Measurements from ENCODE around the gene MED27.

Gene MED27

DNA sequence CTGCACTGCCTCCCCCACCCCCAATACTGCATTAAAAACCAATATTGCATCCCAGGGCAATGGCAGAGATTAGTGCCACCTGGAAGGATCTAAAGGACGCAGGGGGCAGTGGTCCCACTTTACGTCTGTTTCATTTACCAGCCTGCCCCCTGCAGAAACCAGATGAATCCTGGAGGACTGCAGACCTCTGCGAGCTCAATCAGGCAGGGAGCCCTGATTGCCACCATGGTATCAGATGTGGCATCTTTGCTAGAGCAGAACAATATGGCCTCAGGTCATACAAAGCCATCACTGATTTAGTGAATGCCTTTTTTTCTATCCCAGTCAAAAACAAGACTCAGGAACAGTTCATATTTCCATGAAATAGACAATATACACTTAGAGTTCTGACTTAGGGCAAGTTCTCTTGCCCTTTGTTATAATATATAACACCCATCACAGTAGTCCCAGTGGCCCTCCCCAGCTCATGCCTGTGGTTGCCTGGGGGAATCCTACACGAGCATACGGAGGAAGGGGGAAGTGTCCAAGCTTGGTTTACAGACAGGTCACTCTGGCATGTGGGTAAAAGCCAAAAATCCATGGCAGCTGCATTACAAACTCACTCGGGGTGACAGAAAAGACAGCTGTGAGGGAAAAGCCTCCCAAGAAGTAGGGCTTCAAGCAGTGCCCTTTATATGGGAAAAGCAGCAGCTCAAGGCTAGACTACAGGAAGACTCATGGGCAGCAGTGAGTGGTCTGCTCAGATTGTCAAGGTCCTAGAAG lies 85.1 kb downstream of the MED27 start:
- DNase-seq = no peak

GRCh38 chr9:131992906-131993657 lies 86.6 kb downstream of the MED27 start:
- DNase-seq = no peak

DNA sequence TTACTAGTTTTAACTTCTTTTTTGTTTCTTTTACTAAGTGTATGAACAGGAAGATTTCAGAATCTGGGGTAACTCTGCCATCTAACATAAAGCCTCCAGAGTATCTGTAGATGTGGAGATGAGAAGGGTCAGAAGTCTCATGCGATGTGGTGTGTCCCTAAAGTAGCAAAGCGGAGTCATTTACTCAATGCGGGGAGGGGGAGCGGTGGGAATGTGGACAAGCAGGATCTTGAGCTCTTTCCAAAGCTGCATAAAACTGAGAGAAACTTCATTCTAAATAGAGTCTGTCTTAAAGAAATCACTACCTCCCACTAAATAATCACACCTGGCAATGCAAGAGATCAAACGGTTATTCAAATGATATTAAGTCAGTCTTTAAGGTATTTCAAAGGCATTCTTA lies 92.4 kb downstream of the MED27 start:
- no peak for DNase-seq

DNA sequence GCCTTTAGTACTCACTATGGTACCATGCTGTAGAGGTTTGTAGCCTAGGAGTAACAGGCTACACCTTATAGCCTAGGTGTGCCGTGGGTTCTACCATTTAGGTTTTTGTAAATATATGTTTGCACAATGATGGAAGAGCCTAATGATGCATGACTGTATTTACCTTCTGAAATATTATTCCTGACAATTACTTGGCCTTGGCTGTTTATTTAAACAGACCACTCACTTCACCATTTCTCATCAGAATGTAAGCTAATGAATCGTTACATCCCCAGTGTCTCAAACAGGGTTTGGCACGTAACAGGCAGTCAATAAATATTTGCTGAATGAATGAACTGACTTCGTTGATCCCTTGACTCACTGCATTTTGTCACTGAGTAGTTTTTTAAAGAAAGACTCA lies 93.1 kb downstream of the MED27 start:
- no peak for DNase-seq

GRCh38 chr9:131986089-131986488 lies 93.6 kb downstream of the MED27 start:
- DNase-seq = no peak

DNA sequence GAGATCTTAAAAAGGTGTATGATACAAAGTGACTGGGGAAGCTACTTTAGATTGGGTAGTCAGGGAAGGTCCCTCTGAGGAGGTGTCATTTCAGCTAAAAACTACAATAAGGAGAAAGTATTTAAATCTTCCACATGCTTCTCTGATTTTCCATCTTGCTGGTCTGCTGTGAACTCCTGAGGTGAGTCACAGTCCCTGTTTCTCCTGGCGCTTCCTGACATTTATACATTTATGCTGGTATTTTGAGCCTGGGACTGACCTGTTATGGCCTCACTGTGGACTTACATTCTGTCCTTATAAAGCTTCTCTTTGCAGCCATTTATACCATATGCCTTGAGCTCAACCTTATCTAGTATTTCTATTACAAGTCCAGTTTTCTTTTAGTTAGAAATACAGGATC lies 95.1 kb downstream of the MED27 start:
- DNase-seq = no peak

GRCh38 chr9:131982671-131983239 lies 96.9 kb downstream of the MED27 start:
- no peak for DNase-seq

GRCh38 chr9:131982102-131982501 lies 97.6 kb downstream of the MED27 start:
- no peak for DNase-seq

GRCh38 chr9:131981116-131981776 lies 98.4 kb downstream of the MED27 start:
- no peak for DNase-seq

GRCh38 chr9:131980267-131981016 lies 99.2 kb downstream of the MED27 start:
- DNase-seq = peak; percentile 15

DNA sequence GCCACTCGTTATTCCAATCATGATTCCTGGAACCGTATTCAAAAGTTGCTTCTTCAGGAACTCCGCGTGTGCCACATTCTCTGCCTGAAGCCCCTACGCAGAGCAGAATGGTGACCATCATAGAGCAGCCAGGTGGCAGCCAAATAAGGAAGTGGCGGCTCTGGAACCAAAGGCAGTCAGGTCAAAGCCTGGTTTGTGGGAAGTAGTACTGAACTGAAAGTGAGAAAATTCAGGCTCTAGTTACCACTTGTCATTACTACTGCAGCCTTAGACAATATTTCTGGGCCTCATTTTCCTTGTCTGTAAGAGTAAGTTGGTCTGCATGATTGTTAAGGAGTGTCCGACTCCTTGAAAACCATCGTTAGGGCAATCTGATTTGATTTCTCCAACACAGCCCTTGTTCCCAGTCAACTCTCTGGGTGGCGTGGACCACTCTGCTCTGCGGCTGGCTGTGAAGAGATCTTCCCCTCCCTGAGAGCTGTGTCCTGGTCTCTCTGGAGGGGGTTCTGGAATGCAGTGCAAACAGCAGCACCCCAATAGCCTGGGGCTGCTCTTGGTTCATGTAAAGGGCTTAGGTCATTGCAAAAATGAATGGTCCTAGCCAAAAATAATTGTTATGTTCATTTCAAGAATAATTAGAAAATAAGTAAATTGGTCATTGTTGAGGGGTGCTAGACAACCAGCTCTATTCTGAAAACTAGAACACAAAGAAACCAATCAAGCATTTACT lies 102.4 kb downstream of the MED27 start:
- DNase-seq = no peak

- DNase-seq = no peak
Measured at GRCh38 chr9:131976157-131977108, 103.2 kb downstream of the MED27 start.

- no peak for DNase-seq
Measured at GRCh38 chr9:131972889-131973288, 106.8 kb downstream of the MED27 start.

DNA sequence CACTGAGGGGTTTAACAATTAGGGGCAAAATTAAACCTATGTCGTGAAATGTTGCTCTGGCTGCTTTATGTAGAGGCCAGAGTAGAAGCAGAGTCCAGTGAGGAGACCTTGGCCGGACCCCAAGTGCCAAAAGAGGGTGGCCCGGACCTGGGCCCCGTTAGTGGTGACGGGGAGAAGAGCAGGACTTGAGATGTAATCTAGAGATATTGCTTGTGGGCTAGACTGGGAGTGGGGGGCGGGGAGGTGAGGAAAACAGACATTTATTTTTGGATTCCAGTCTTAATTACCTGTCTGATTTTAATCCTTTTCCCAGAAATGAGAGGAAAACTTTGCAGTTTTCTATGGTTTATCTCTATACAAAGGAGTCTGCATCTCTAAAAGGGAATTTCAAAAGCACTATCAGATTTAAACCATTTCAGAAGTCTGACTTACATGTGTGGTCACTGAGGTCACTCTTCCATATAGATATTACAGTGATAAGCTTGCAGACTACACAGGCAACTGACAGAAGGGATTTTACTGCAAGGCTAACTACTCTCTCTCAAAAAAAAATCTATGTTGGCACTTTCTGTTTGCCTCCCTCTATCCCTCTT lies 108.1 kb downstream of the MED27 start:
- DNase-seq = no peak

DNA sequence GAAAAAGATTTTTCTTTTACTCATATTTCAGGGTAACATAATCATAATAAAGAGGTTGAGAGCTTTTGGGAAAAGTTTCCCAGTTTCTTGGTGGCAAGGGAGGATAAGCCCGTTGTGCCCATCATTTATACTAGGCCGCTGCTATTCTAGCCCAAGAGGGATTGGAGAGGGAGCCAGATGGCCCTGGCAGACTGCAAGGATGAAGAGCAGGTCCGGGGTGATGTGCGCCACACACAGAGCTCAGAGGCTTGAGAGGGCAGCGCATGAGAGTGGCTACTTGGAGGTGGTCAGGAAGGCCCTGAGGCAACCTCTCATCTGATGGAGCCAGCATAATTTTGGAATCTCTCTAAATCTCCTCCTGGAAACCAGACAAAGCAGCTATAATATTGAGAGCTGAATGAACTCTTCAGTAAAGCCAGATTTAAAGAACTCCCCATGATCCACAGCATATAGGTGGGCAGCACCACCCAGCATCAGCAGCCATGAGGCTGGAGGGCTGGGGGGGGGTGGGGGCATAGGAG lies 110.1 kb downstream of the MED27 start:
- peak; percentile 12 for DNase-seq

- DNase-seq = no peak
Measured at GRCh38 chr9:131968632-131969031, 111.0 kb downstream of the MED27 start.

GRCh38 chr9:131965841-131966240 lies 113.8 kb downstream of the MED27 start:
- DNase-seq = no peak

DNA sequence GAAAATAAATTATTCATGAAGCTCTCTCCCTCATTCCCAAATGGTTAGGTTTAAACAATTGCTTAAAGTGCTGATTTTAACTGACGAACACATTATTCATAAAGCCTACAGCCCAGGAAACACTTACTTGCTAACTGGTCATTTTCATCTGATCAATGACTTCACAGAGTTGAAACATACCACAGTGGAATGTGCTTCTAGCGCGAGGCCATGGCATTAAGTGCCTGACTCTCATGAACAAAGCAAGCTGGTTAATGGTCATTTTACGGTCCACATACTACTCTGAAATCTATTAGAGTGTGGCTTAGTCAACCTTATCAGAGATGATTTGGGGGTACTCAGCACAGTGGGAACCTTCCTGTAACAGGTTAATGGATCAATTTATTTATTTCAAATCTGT lies 114.6 kb downstream of the MED27 start:
- no peak for DNase-seq

- no peak for DNase-seq
Measured at GRCh38 chr9:131963072-131964030, 116.3 kb downstream of the MED27 start.

Data from NCI-H1694 treated with DMSO at 0.1 percent for 48 hours (cell line).